Thymus (tissue), 11 donors: ENCODE results near the gene TBXAS1. TPM values are rescaled to one million over a fixed set of nuclear protein-coding genes. Genes with fewer than 3 reads are reported as not detected.
A peak's percentile ranks its signal among the peaks of the same experiment; 100 is the strongest.
"Not testable (repeated sequence)": the region's sequence is repeated elsewhere in the genome, so short reads cannot be mapped to it uniquely, and the experiment has no call there.

Source experiments
- DNase-seq, 9 donors: peaks; one replicate each; pipeline ENCODE4 v3.0.0-alpha.2; 2013; ENCODE audit warnings: low spot score in 9 of 9, low read depth in 6 of 9, missing footprints in 1 of 9
- H3K27ac ChIP-seq, 2 donors: one replicate each; pipeline ENCODE4 v1.5.1; 2013; ENCODE audit warnings: control low read depth in 1 of 2, low read depth in 1 of 2, low read length in 1 of 2, mild to moderate bottlenecking in 1 of 2, moderate library complexity in 1 of 2
- H3K27me3 ChIP-seq, 2 donors: one replicate each; pipeline ENCODE4 v1.5.1; 2013; ENCODE audit warnings: low read length in 1 of 2; ENCODE audit not compliant: control insufficient read depth in 2 of 2, insufficient read depth in 1 of 2
- H3K36me3 ChIP-seq, 2 donors: one replicate each; pipeline ENCODE4 v1.5.1; 2013; ENCODE audit warnings: low read length in 1 of 2, mild to moderate bottlenecking in 1 of 2, moderate library complexity in 1 of 2; ENCODE audit not compliant: control insufficient read depth in 2 of 2, insufficient read depth in 2 of 2
- H3K4me1 ChIP-seq, 2 donors: one replicate each; pipeline ENCODE4 v1.5.1; 2013; ENCODE audit warnings: low read length in 2 of 2; ENCODE audit not compliant: control insufficient read depth in 2 of 2, insufficient read depth in 2 of 2
- H3K4me3 ChIP-seq, 2 donors: one replicate each; pipeline ENCODE4 v1.5.1; 2013; ENCODE audit warnings: low read length in 2 of 2, control low read depth in 1 of 2, mild to moderate bottlenecking in 1 of 2
- H3K9me3 ChIP-seq, 2 donors: one replicate each; pipeline ENCODE4 v1.5.1; 2013; ENCODE audit warnings: low read length in 1 of 2, mild to moderate bottlenecking in 1 of 2; ENCODE audit not compliant: control insufficient read depth in 2 of 2, insufficient read depth in 1 of 2
- WGBS: extraction: QIAGEN DNeasy Blood & Tissue Kit; methylation state at CpG from one replicate; pipeline ENCODE4 v1.1.7; 2013; 5-methylcytosine and 5-hydroxymethylcytosine counted together
- polyA plus RNA-seq: library from polyadenylated mRNA; stranded (reverse); fragments of 200-250 nt; gene quantifications from one replicate; pipeline ENCODE4 v1.2.3, GENCODE V29; 2013
- total RNA-seq: library from RNA; stranded (reverse); fragments of 120-200 nt; gene quantifications from one replicate; pipeline ENCODE4 v1.2.4, GENCODE V29; 2013
- donor health status: healthy.

Gene TBXAS1
- total and polyA plus RNA-seq, 2 donors = 15.3 to 16.3 TPM

DNA sequence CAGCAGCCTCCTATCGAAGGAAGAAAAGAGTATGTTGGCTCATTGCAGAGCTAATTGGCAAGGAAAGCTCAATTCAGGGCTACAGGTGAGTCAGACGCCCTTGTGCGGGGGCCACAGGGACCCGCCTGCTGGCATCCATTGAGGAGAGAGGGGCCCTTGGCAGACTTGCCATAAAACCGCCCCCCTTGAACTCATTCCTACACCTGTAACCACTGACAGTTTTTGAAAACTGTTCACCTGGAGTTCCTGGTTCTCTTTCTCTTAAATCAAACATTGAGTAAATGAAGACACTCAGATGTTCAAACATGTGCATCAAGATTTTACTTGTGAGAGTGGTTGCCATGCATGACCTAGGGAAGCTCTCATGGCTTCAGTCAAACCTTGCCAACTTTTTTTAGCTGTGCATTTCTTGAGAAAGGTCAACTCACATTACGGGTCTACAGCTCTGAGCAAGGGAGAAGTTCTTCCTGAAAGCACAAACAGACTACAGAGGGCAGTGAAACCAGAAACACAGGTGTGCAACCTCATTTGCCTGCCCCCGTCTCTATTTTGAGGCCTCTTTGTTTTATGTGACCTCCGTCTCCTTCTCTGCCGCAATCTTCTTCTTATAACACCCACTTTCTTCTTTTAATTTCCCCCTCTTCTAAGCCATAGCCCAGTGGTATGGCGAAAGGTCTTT is 87.8 kb downstream of the TBXAS1 start:
- Histone ChIP-seq H3K9me3 (peaks cover 0 to 3% of the 10 kb centered on the region in 2 donors), H3K36me3 (peaks cover 4 to 15% of the 10 kb centered on the region in 2 donors), H3K4me3 (no peak overlapping the region), H3K4me1 (peaks cover 16 to 25% of the 10 kb centered on the region in 2 donors), H3K27ac (peak overlapping the region; percentile 81 to 83), H3K27me3 (no peaks in the 10 kb centered on the region)
- 36% methylated on average over 10 of the region's 10 CpGs for WGBS
- DNase-seq = peak in 7 of 9 donors; percentile 24 to 66 (median 39)

DNA sequence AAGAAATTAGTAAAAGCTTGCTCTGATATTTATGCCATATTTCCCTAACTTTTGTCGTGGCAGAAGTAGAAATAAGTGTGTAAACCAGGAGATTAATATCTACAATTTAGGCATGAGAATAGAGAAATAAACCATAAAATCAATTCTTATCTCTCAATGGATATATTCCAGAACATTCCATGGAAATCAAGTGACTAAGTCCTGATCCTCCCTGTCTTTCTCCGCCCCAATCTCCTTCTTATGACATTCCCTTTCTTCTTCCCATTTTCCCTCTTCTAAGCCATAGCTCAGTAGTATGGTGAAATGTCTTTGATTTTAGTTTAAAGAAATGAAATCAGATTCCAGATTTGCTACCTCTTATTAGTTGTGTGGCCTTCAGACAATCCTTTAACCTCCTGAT is 88.8 kb downstream of the TBXAS1 start:
- no peak overlapping the region for H3K27ac ChIP-seq
- peaks cover 16 to 25% of the 10 kb centered on the region in 2 donors for H3K4me1 ChIP-seq
- H3K36me3 ChIP-seq = peaks cover 3 to 15% of the 10 kb centered on the region in 2 donors
- peaks cover 0 to 3% of the 10 kb centered on the region in 2 donors for H3K9me3 ChIP-seq
- DNase-seq = no peak
- no peaks in the 10 kb centered on the region for H3K27me3 ChIP-seq
- no peak overlapping the region for H3K4me3 ChIP-seq
- WGBS = 98% methylated on average over 2 of the region's 2 CpGs

DNA sequence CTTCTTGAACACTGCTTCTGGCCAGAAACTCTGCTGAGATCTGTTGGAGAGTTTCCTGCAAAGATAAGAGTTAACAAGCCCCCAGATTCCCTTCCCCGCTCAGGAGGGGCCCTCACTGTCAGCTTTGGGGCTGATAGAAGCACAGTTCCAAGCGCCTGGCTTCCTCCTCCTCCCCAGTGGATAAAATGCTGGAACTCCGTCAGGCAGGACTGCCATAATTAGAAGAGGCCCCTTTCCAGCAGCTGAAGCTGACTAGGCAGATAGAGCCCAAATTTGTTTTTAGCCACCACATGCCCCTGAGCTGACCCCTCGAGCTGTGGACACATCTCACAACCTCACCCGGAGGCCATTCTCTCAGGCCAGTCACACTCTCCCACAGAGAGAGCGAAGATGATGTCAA is 89.4 kb downstream of the TBXAS1 start:
- Histone ChIP-seq H3K27me3 (no peaks in the 10 kb centered on the region), H3K4me1 (peaks cover 16 to 25% of the 10 kb centered on the region in 2 donors), H3K27ac (no peak overlapping the region), H3K4me3 (no peak overlapping the region), H3K36me3 (peaks cover 0 to 10% of the 10 kb centered on the region in 2 donors), H3K9me3 (peaks cover 0 to 3% of the 10 kb centered on the region in 2 donors)
- no peak for DNase-seq
- WGBS = 89% methylated on average over 6 of the region's 6 CpGs

GRCh38 chr7:139923090-139923489 is 94.0 kb downstream of the TBXAS1 start:
- H3K27me3 ChIP-seq = no peaks in the 10 kb centered on the region
- no peaks in the 10 kb centered on the region for H3K9me3 ChIP-seq
- H3K36me3 ChIP-seq = no peaks in the 10 kb centered on the region
- peaks cover 0 to 3% of the 10 kb centered on the region in 2 donors for H3K4me1 ChIP-seq
- no peak for DNase-seq
- WGBS = 91% methylated on average over 7 of the region's 7 CpGs
- no peak overlapping the region for H3K27ac ChIP-seq
- H3K4me3 ChIP-seq = no peak overlapping the region

DNA sequence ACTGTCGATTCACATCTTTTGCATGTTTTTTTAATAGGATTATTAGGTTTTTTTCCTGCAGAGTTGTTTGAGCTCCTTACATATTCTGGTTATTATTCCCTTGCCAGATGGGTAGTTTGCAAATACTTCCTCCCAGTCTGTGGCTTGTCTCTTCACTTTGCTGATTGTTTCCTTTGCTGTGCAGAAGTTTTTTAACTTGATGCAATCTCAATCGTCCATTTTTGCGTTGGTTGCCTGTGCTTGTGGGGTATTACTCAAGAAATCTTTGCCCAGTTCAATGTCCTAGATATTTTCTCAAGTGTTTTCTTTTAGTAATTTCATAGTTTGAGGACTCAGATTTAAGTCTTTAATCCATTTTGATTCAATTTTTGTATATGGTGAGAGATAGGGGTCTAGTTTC is 95.4 kb downstream of the TBXAS1 start:
- Histone ChIP-seq H3K4me3 (no peak overlapping the region), H3K27me3 (no peaks in the 10 kb centered on the region), H3K27ac (no peak overlapping the region), H3K36me3 (no peaks in the 10 kb centered on the region), H3K9me3 (no peaks in the 10 kb centered on the region), H3K4me1 (no peaks in the 10 kb centered on the region)
- DNase-seq = no peak
- WGBS = 71% methylated on average over 3 of the region's 3 CpGs

- H3K4me1 ChIP-seq, H3K27me3 ChIP-seq, H3K27ac ChIP-seq, H3K9me3 ChIP-seq, H3K36me3 ChIP-seq, H3K4me3 ChIP-seq, DNase-seq: not testable (repeated sequence)
- 98% methylated on average over 8 of the region's 8 CpGs for WGBS
These were observed 100.2 kb downstream of the TBXAS1 start for GRCh38 chr7:139929221-139929620.

- Histone ChIP-seq H3K36me3 (no peaks in the 10 kb centered on the region), H3K4me3 (no peak overlapping the region)
- 97% methylated on average over 6 of the region's 6 CpGs for WGBS
These were observed 101.4 kb downstream of the TBXAS1 start for GRCh38 chr7:139930286-139930965.

GRCh38 chr7:139931190-139931934 is 102.3 kb downstream of the TBXAS1 start:
- no peaks in the 10 kb centered on the region for H3K4me1 ChIP-seq
- no peak for DNase-seq
- H3K27me3 ChIP-seq = no peaks in the 10 kb centered on the region
- H3K27ac ChIP-seq = no peak overlapping the region
- no peak overlapping the region for H3K4me3 ChIP-seq
- H3K36me3 ChIP-seq = peaks cover 0 to 5% of the 10 kb centered on the region in 2 donors
- WGBS = 83% methylated on average over 8 of the region's 8 CpGs
- H3K9me3 ChIP-seq = no peaks in the 10 kb centered on the region

More at GRCh38 chr7:139930286-139930965, 101.4 kb downstream of the TBXAS1 start:
- Histone ChIP-seq H3K27ac (no peak overlapping the region), H3K9me3 (no peaks in the 10 kb centered on the region), H3K27me3 (no peaks in the 10 kb centered on the region), H3K4me1 (no peaks in the 10 kb centered on the region)
- no peak for DNase-seq

DNA sequence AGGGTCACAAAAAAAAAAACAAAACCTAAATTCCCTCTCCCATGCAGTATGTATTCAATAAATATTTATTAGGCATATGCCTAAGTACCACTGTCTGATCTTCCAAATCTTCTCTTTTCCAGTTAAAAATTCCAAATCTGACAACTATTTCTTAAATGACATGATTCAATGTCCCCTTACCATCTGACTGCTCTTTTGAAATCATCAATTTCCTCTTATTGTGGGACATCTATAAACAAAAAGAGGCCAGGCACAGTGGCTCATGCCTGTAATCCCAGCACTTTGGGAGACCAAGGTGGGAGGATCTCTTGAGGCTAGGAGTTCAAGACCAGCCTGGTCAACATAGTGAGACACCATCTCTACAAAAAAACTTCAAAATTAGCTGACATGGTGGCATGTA is 103.5 kb downstream of the TBXAS1 start:
- H3K27ac ChIP-seq = no peak overlapping the region
- H3K36me3 ChIP-seq = peaks cover 0 to 10% of the 10 kb centered on the region in 2 donors
- DNase-seq = no peak
- no peaks in the 10 kb centered on the region for H3K9me3 ChIP-seq
- no peak overlapping the region for H3K4me3 ChIP-seq
- no peaks in the 10 kb centered on the region for H3K27me3 ChIP-seq
- peaks cover 0 to under 1% of the 10 kb centered on the region in 2 donors for H3K4me1 ChIP-seq
